GM12878 (cell line): ENCODE data around the gene RYK. TPM values are rescaled to one million over a fixed set of nuclear protein-coding genes. Genes with fewer than 3 reads are reported as not detected.

ENCODE experiments used
- ATAC-seq: fragments of 200-7000 bp; cut with Tn5 transposase; 3 replicates; pipeline ENCODE4 v1.9.1; 2020; ENCODE audit warnings: mild to moderate bottlenecking, moderate library complexity
- BruUV-seq: library from RNA; stranded (reverse); fragments of 400-500 nt; replicated peaks from 2 replicates; lab custom pipeline; 2021; lab: Mats Ljungman, UMichigan
- CTCF ChIA-PET: fragments of 300-600 bp; sonication (Branson Sonifier 250); formaldehyde crosslinking; extraction: SDS; loops from one replicate; lab custom pipeline; 2021; ENCODE audit warnings: inconsistent platforms; lab: Yijun Ruan, JAX
- POLR2A ChIA-PET: fragments of 350-600 bp; formaldehyde crosslinking; extraction: SDS; loops from one replicate; lab custom pipeline; 2021; ENCODE audit warnings: inconsistent platforms; lab: Charles Lee
- RAD21 ChIA-PET: fragments of 300-600 bp; sonication (Branson Sonifier 250); formaldehyde crosslinking; loops from one replicate; lab custom pipeline; 2023; ENCODE audit warnings: antibody characterized with exemption; ENCODE audit not compliant: unreplicated experiment; lab: Charles Lee
- SMC1A ChIA-PET: fragments of 300-600 bp; sonication (Branson Sonifier 250); formaldehyde crosslinking; loops from one replicate; lab custom pipeline; 2023; ENCODE audit not compliant: unreplicated experiment, uncharacterized antibody; lab: Charles Lee
- DNase-seq: peaks from one replicate; pipeline ENCODE4 v3.0.0-alpha.2; 2011; ENCODE audit warnings: low read depth, low spot score
- FAIRE-seq: peaks from 3 replicates; lab custom pipeline; 2011; peaks lifted over from hg19 to GRCh38; lab: Jason Lieb, UNC
- H2AFZ ChIP-seq: 2 replicates; pipeline ENCODE4 v1.6.0; 2011; ENCODE audit warnings: low read depth, low read length, control low read depth; ENCODE audit not compliant: control insufficient read depth
- H3K27ac ChIP-seq: 2 replicates; pipeline ENCODE4 v1.5.1; 2011; ENCODE audit warnings: control low read depth; ENCODE audit not compliant: control insufficient read depth, insufficient read depth
- H3K27me3 ChIP-seq, 2 experiments: replicated peaks in 1 of 2; 2 replicates each; pipeline versions ENCODE4 v1.6.0 to v1.6.1; 2011; ENCODE audit warnings: low read length in 1 of 2; ENCODE audit not compliant: control insufficient read depth in 2 of 2, insufficient read depth in 2 of 2
- H3K36me3 ChIP-seq, 2 experiments: 2 replicates each; pipeline ENCODE4 v1.5.1; 2011; ENCODE audit warnings: low read length in 1 of 2; ENCODE audit not compliant: control insufficient read depth in 2 of 2, insufficient read depth in 2 of 2
- H3K4me1 ChIP-seq: 2 replicates; pipeline ENCODE4 v1.6.1; 2011; ENCODE audit warnings: mild to moderate bottlenecking, low read length, moderate library complexity, mixed read lengths; ENCODE audit not compliant: control insufficient read depth, insufficient read depth
- H3K4me2 ChIP-seq: 2 replicates; pipeline ENCODE4 v1.6.0; 2011; ENCODE audit warnings: control low read depth; ENCODE audit not compliant: control insufficient read depth, insufficient read depth
- H3K4me3 ChIP-seq: fragments of 200-600 bp; sonication (generic); 2 replicates; pipeline ENCODE4 v1.5.1; 2016
- H3K79me2 ChIP-seq: 2 replicates; pipeline ENCODE4 v1.6.0; 2011; ENCODE audit warnings: low read length; ENCODE audit not compliant: control insufficient read depth, insufficient read depth
- H3K9ac ChIP-seq: 2 replicates; pipeline ENCODE4 v1.8.0; 2011; ENCODE audit warnings: low read length, control low read depth, mixed read lengths; ENCODE audit not compliant: control insufficient read depth, insufficient read depth
- H3K9me3 ChIP-seq: replicated peaks from 3 replicates; pipeline ENCODE4 v1.5.1; 2011; ENCODE audit warnings: mild to moderate bottlenecking, low read length; ENCODE audit not compliant: control insufficient read depth, insufficient read depth
- H4K20me1 ChIP-seq: 2 replicates; pipeline ENCODE4 v1.6.0; 2011; ENCODE audit not compliant: control insufficient read depth, insufficient read depth
- ATF7 ChIP-seq: fragments of 450-650 bp; IDR thresholded peaks from 2 replicates; pipeline ENCODE4 v1.6.1; 2016; ENCODE audit warnings: low read depth, mild to moderate bottlenecking
- HDGF ChIP-seq: fragments of 450-650 bp; IDR thresholded peaks from 2 replicates; pipeline ENCODE4 v1.6.1; 2016; ENCODE audit warnings: antibody characterized with exemption
- IKZF2 ChIP-seq, 2 experiments: fragments of 450-650 bp; IDR thresholded peaks; 2 replicates each; pipeline ENCODE4 v1.6.1; 2017; ENCODE audit warnings: mild to moderate bottlenecking in 2 of 2, moderate library complexity in 2 of 2
- JUNB ChIP-seq: IDR thresholded peaks from 2 replicates; pipeline ENCODE4 v1.6.1; 2016; ENCODE audit warnings: antibody characterized with exemption, mild to moderate bottlenecking
- POU2F2 ChIP-seq: IDR thresholded peaks from 3 replicates; pipeline ENCODE4 v1.6.1; 2011; ENCODE audit warnings: low read depth, mild to moderate bottlenecking, low read length, borderline replicate concordance
- ZBTB33 ChIP-seq: fragments of 450-650 bp; IDR thresholded peaks from 2 replicates; pipeline ENCODE4 v1.6.1; 2017; ENCODE audit warnings: mild to moderate bottlenecking
- WGBS: methylation state at CpG from one replicate; pipeline ENCODE4 v1.1.6; 2016; ENCODE audit warnings: low lambda C conversion rate; ENCODE audit not compliant: insufficient replicate concordance, insufficient coverage; ENCODE audit errors: missing lambda C conversion rate; 5-methylcytosine and 5-hydroxymethylcytosine counted together
- in situ Hi-C: fragments of 300-500 bp; cut with MboI; formaldehyde crosslinking; loops from 9 replicates; pipeline ENCODE4 v1.14.3; 2018; ENCODE audit warnings: mixed read lengths
- intact Hi-C: fragments of 100-400 bp; cut with micrococcal nuclease; formaldehyde crosslinking; loops from one replicate; pipeline ENCODE4 v1.14.2; 2022; ENCODE audit not compliant: unreplicated experiment
- polyA plus RNA-seq, 11 experiments: library from polyadenylated mRNA; depleted of rRNA in 4 of 11; unstranded in 6 of 11; stranded (reverse) in 5 of 11; fragments of >200 nt; fragmentation: Nextera tagmentation in 4 of 11; fragmentation: Illumina TruSeq in 1 of 11; extraction: Ambion mirVana in 4 of 11; extraction: Trizol in 1 of 11; gene quantifications; 1 replicate in 1 of 11; 2 replicates in 10 of 11; pipeline versions ENCODE4 v1.2.1 to v1.2.3, GENCODE V29; 2011 to 2016; ENCODE audit warnings: inconsistent platforms in 2 of 11, missing spikeins in 2 of 11, low read depth in 1 of 11
- total RNA-seq, 4 experiments: library from RNA; depleted of rRNA in 3 of 4; stranded (reverse); fragments of >200 nt in 3 of 4; fragmentation: Illumina TruSeq in 1 of 4; extraction: Trizol in 1 of 4; gene quantifications; 2 replicates each; pipeline versions ENCODE4 v1.2.1 to v1.2.3, GENCODE V29; 2013 to 2021

RYK gene
- total and polyA plus RNA-seq, 10 of the 15 experiments (the other 5 are each of a cell fraction or from before 2014, with no cell fraction given): 2.0 to 25.1 (median 11.1) TPM

- Histone ChIP-seq H3K9ac (no peak overlapping the region), H3K79me2 (peaks cover 3% of the 10 kb centered on the region)
- no TSS peak for BruUV-seq
Measured at GRCh38 chr3:134235577-134236076, 15.0 kb downstream of the RYK start.

More at GRCh38 chr3:134235577-134236076, 15.0 kb downstream of the RYK start:
- DNase-seq (no peak), FAIRE-seq (no peak), ATAC-seq (peak; percentile 30)
- Histone ChIP-seq H3K27me3 (no peaks in the 10 kb centered on the region), H3K27ac (no peak overlapping the region), H3K4me2 (no peak overlapping the region), H2AFZ (no peak overlapping the region), H3K36me3 (no peaks in the 10 kb centered on the region), H4K20me1 (no peaks in the 10 kb centered on the region), H3K9me3 (no peaks in the 10 kb centered on the region), H3K4me1 (peaks cover 7% of the 10 kb centered on the region), H3K4me3 (no peak overlapping the region)
- intact Hi-C loops (no loop called here), in situ Hi-C loops (no loop called here)
- POLR2A ChIA-PET: no interaction called here
- 99% methylated on average over 3 of the region's 3 CpGs for WGBS
- CTCF ChIA-PET: interaction anchor here (1.5 to 5.3 kb wide), 3 partner anchors 11 to 23 kb away, joined by 6 to 42 read pairs (median 33); no protein-coding TSS in a partner anchor
- SMC1A ChIA-PET: interaction anchor here (1.6 to 2.6 kb wide), 2 partner anchors 23 to 41 kb away, joined by 3 to 8 read pairs; no protein-coding TSS in a partner anchor
- TF ChIP-seq POU2F2 (no peak), ZBTB33 (no peak), HDGF (no peak), JUNB (no peak), ATF7 (no peak), IKZF2 (IDR thresholded peaks at IDR 0.05) (no peak)
- RAD21 ChIA-PET: interaction anchor here (1.1 kb wide), 1 partner anchor 9 kb away, joined by 3 read pairs; no protein-coding TSS in a partner anchor
